HepG2 (cell line): ENCODE results near the gene AIF1. TPM values are rescaled to one million over a fixed set of nuclear protein-coding genes. Genes with fewer than 3 reads are reported as not detected.

ENCODE experiments used
- BHLHE40 ChIP-seq: IDR thresholded peaks from 2 replicates; pipeline ENCODE4 v1.6.1; 2011; ENCODE audit warnings: low read length, improper control_type of control experiment
- CCDC6 ChIP-seq: sonication (generic); formaldehyde crosslinking; IDR thresholded peaks from 2 replicates; pipeline ENCODE4 v1.8.1; 2022; ENCODE audit warnings: mild to moderate bottlenecking, missing genetic modification reagents, moderate library complexity
- CENPX ChIP-seq: sonication (generic); formaldehyde crosslinking; IDR thresholded peaks from 2 replicates; pipeline ENCODE4 v1.9.0; 2021; ENCODE audit warnings: mild to moderate bottlenecking, missing genetic modification reagents, moderate library complexity
- CSRNP1 ChIP-seq: sonication (generic); formaldehyde crosslinking; IDR thresholded peaks from 2 replicates; pipeline ENCODE4 v1.8.1; 2023; ENCODE audit warnings: mild to moderate bottlenecking, missing genetic modification reagents
- DBP ChIP-seq: sonication (generic); formaldehyde crosslinking; IDR thresholded peaks from 2 replicates; pipeline ENCODE4 v1.4.0; 2020; ENCODE audit warnings: missing genetic modification reagents; ENCODE audit errors: not compliant biosample characterization
- HMG20A ChIP-seq: IDR thresholded peaks from 2 replicates; pipeline ENCODE4 v1.6.1; 2016; ENCODE audit warnings: borderline replicate concordance
- KAT7 ChIP-seq: IDR thresholded peaks from 2 replicates; pipeline ENCODE4 v1.6.1; 2018; ENCODE audit warnings: borderline replicate concordance, missing compliant biosample characterization
- SOX5 ChIP-seq: IDR thresholded peaks from 2 replicates; pipeline ENCODE4 v1.6.1; 2016; ENCODE audit warnings: borderline replicate concordance
- TRIM22 ChIP-seq: fragments of 450-650 bp; IDR thresholded peaks from 2 replicates; pipeline ENCODE4 v1.6.1; 2017
- ZBTB7A ChIP-seq: sonication (generic); formaldehyde crosslinking; IDR thresholded peaks from 2 replicates; pipeline ENCODE4 v1.8.0; 2022; ENCODE audit warnings: mild to moderate bottlenecking, missing genetic modification reagents
- ZFP41 ChIP-seq: sonication (generic); formaldehyde crosslinking; IDR thresholded peaks from 2 replicates; pipeline ENCODE4 v1.4.0; 2020; ENCODE audit warnings: mild to moderate bottlenecking, missing genetic modification reagents, borderline replicate concordance
- ZMYM4 ChIP-seq: sonication (generic); formaldehyde crosslinking; IDR thresholded peaks from 2 replicates; pipeline ENCODE4 v1.8.1; 2023; ENCODE audit warnings: mild to moderate bottlenecking, missing genetic modification reagents
- ZNF20 ChIP-seq: sonication (generic); formaldehyde crosslinking; IDR thresholded peaks from 2 replicates; pipeline ENCODE4 v1.4.0; 2020; ENCODE audit warnings: mild to moderate bottlenecking, moderate library complexity, missing genetic modification reagents
- ZNF44 ChIP-seq: sonication (generic); formaldehyde crosslinking; IDR thresholded peaks from 2 replicates; pipeline ENCODE4 v1.5.1; 2020; ENCODE audit warnings: mild to moderate bottlenecking, missing genetic modification reagents
- ZNF501 ChIP-seq: sonication (generic); formaldehyde crosslinking; IDR thresholded peaks from 2 replicates; pipeline ENCODE4 v1.5.1; 2020; ENCODE audit warnings: mild to moderate bottlenecking, moderate library complexity, missing genetic modification reagents
- polyA plus RNA-seq, 8 experiments: library from polyadenylated mRNA; depleted of rRNA in 3 of 8; stranded (reverse) in 7 of 8; unstranded in 1 of 8; fragments of >200 nt; fragmentation: Illumina TruSeq in 4 of 8; extraction: Trizol in 4 of 8; gene quantifications; 2 replicates each; pipeline versions ENCODE4 v1.2.1 to v1.2.3, GENCODE V29; 2011 to 2016; ENCODE audit warnings: low read depth in 4 of 8, missing spikeins in 1 of 8, mixed read lengths in 1 of 8; ENCODE audit not compliant: insufficient read depth in 1 of 8
- total RNA-seq, 5 experiments: library from RNA; depleted of rRNA; stranded (reverse); fragments of >200 nt; fragmentation: Illumina TruSeq; extraction: Trizol; gene quantifications; 2 replicates each; pipeline ENCODE4 v1.2.3, GENCODE V29; 2016; ENCODE audit warnings: low read depth in 1 of 5
- TF ChIP-seq, protein P1 (sequence below): sonication (generic); formaldehyde crosslinking; IDR thresholded peaks from 2 replicates; pipeline ENCODE4 v1.5.0; 2020; ENCODE audit warnings: mild to moderate bottlenecking, missing genetic modification reagents
- TF ChIP-seq, protein P2 (sequence below): sonication (generic); formaldehyde crosslinking; IDR thresholded peaks from 2 replicates; pipeline ENCODE4 v1.5.0; 2020; ENCODE audit warnings: mild to moderate bottlenecking, missing genetic modification reagents, borderline replicate concordance
- TF ChIP-seq, protein P3 (sequence below): sonication (generic); formaldehyde crosslinking; IDR thresholded peaks from 2 replicates; pipeline ENCODE4 v1.4.0; 2020; ENCODE audit warnings: mild to moderate bottlenecking, low read depth, missing genetic modification reagents

Gene AIF1
- total and polyA plus RNA-seq, 2 of the 13 experiments (the other 11 are each of a cell fraction or from before 2014, with no cell fraction given), result 1.5 TPM; not detected in 1

DNA sequence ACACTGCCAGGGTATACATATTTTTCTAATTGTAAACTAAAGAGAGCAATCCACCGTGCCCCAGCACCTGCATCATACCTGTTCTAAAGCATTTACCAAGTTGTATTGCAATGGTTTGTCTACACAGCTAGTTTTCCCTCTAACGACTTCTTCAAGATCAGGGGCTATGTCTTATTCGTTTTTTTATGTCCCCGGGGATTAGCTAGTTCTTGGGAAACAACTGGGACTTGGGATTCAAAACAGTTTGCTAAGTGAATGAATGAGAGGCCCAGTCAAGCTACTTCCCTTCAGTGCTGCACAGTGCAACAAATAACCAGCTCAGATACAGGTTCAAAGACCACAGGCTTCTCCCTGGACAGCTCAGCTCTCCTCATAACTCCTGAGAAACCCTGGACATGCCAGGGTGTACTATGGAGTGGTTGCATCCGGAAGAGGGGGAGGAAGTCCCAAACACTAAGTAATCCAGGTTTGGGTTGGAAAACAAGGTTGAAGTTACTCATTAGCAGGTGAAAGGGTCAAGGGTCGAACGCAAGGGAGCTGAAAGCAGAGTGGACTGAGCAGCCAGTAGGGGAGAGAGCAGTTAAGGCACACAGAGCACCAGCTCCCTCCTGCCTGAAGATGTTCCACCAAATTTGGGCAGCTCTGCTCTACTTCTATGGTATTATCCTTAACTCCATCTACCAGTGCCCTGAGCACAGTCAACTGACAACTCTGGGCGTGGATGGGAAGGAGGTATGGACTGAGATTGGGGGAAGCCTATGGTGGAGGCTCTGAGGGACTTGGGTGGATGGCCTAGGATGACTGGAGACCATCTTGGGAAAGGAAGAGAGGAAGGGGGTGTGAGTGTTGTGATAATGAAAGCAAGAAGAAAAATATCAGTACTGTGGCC lies 40.6 kb downstream of the AIF1 start, which contains the start of gene APOM (continued):
- TF ChIP-seq, protein P1, sequence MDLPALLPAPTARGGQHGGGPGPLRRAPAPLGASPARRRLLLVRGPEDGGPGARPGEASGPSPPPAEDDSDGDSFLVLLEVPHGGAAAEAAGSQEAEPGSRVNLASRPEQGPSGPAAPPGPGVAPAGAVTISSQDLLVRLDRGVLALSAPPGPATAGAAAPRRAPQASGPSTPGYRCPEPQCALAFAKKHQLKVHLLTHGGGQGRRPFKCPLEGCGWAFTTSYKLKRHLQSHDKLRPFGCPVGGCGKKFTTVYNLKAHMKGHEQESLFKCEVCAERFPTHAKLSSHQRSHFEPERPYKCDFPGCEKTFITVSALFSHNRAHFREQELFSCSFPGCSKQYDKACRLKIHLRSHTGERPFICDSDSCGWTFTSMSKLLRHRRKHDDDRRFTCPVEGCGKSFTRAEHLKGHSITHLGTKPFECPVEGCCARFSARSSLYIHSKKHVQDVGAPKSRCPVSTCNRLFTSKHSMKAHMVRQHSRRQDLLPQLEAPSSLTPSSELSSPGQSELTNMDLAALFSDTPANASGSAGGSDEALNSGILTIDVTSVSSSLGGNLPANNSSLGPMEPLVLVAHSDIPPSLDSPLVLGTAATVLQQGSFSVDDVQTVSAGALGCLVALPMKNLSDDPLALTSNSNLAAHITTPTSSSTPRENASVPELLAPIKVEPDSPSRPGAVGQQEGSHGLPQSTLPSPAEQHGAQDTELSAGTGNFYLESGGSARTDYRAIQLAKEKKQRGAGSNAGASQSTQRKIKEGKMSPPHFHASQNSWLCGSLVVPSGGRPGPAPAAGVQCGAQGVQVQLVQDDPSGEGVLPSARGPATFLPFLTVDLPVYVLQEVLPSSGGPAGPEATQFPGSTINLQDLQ (CRISPR knock-in tag), result no peak
- TF ChIP-seq ZBTB7A (peak; percentile 84), HMG20A (peak; percentile 85), CENPX (CRISPR knock-in tag) (no peak), KAT7 (CRISPR knock-in tag) (no peak; the same call in 1 of the 2 replicates), ZFP41 (CRISPR knock-in tag) (no peak), ZMYM4 (peak; percentile 71), SOX5 (CRISPR knock-in tag) (peak; percentile 86), ZNF501 (CRISPR knock-in tag) (peak; percentile 88), ZNF44 (CRISPR knock-in tag) (peak; percentile 98), ZNF20 (CRISPR knock-in tag) (no peak), CSRNP1 (CRISPR knock-in tag) (peak; percentile 94; the same call in 1 of the 2 replicates), DBP (no peak), CCDC6 (CRISPR knock-in tag) (peak; percentile 87), TRIM22 (no peak), BHLHE40 (peak; percentile 57; the same call in 1 of the 2 replicates)
- TF ChIP-seq, protein P2, sequence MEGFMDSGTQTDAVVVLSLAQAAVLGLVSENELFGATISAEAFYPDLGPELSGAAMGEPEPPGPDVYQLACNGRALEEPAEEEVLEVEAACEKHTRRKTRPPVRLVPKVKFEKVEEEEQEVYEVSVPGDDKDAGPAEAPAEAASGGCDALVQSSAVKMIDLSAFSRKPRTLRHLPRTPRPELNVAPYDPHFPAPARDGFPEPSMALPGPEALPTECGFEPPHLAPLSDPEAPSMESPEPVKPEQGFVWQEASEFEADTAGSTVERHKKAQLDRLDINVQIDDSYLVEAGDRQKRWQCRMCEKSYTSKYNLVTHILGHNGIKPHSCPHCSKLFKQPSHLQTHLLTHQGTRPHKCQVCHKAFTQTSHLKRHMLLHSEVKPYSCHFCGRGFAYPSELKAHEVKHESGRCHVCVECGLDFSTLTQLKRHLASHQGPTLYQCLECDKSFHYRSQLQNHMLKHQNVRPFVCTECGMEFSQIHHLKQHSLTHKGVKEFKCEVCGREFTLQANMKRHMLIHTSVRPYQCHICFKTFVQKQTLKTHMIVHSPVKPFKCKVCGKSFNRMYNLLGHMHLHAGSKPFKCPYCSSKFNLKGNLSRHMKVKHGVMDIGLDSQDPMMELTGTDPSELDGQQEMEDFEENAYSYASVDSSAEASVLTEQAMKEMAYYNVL, result peak; percentile 96
- TF ChIP-seq, protein P3, sequence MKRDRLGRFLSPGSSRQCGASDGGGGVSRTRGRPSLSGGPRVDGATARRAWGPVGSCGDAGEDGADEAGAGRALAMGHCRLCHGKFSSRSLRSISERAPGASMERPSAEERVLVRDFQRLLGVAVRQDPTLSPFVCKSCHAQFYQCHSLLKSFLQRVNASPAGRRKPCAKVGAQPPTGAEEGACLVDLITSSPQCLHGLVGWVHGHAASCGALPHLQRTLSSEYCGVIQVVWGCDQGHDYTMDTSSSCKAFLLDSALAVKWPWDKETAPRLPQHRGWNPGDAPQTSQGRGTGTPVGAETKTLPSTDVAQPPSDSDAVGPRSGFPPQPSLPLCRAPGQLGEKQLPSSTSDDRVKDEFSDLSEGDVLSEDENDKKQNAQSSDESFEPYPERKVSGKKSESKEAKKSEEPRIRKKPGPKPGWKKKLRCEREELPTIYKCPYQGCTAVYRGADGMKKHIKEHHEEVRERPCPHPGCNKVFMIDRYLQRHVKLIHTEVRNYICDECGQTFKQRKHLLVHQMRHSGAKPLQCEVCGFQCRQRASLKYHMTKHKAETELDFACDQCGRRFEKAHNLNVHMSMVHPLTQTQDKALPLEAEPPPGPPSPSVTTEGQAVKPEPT (CRISPR knock-in tag), result 0 out of 2 replicates have a peak, but pooled peaks have one; percentile 4
